Keratinocyte (primary cell): ENCODE measurements around the gene STAMBPL1.

Experiments used
- CTCF ChIP-seq, 3 experiments: IDR thresholded peaks in 1 of 3; conservative IDR thresholded peaks in 1 of 3; optimal IDR thresholded peaks in 1 of 3; 2 replicates in 2 of 3; 3 replicates in 1 of 3; pipeline versions ENCODE3 to v1.5.1; 2011; ENCODE audit warnings: low read length in 3 of 3, mild to moderate bottlenecking in 3 of 3, moderate library complexity in 2 of 3, control low read depth in 1 of 3, inconsistent platforms in 1 of 3; ENCODE audit not compliant: insufficient read depth in 2 of 3; ENCODE audit errors: extremely low read depth in 1 of 3
- EZH2 ChIP-seq: IDR thresholded peaks from one replicate; pipeline ENCODE4 v1.6.1; 2012; ENCODE audit warnings: inconsistent platforms, mild to moderate bottlenecking, low read length, moderate library complexity

GRCh38 chr10:88896372-88896993 lies 16.4 kb downstream of the STAMBPL1 start:
- TF ChIP-seq CTCF (optimal IDR thresholded peaks at IDR 0.05 in 1 of 3, IDR thresholded peaks at IDR 0.05 in 1 of 3, conservative IDR thresholded peaks at IDR 0.05 in 1 of 3; ENCODE audit: extremely low read depth in 1 of 3, insufficient read depth in 2 of 3, low read length in 3 of 3) = no peak
- TF ChIP-seq EZH2 = no peak
